K562 (cell line): ENCODE measurements around the gene MAPK4. TPM values are rescaled to one million over a fixed set of nuclear protein-coding genes. Genes with fewer than 3 reads are reported as not detected.
"Not testable (repeated sequence)": the region's sequence is repeated elsewhere in the genome, so short reads cannot be mapped to it uniquely, and the experiment has no call there.

Experiments
- ATAC-seq: fragments of 200-7000 bp; cut with Tn5 transposase; 3 replicates; pipeline ENCODE4 v1.9.1; 2020; ENCODE audit warnings: moderate library complexity
- BruUV-seq: library from RNA; stranded (reverse); fragments of 400-500 nt; replicated peaks from 2 replicates; lab custom pipeline; 2021; lab: Mats Ljungman, UMichigan
- CTCF ChIA-PET: fragments of 300-600 bp; formaldehyde crosslinking; extraction: SDS; loops from one replicate; lab custom pipeline; 2021; ENCODE audit warnings: low intra/inter-chr PET ratio; lab: Yijun Ruan, JAX
- POLR2A ChIA-PET: fragments of 300-600, 350-650 bp; sonication (Branson Sonifier 250); formaldehyde crosslinking; extraction: SDS; loops from one replicate; lab custom pipeline; 2021; ENCODE audit warnings: antibody characterized with exemption, inconsistent platforms; lab: Yijun Ruan, JAX
- DNase-seq, 4 experiments: peaks; one replicate each; pipeline versions ENCODE4 v3.0.0 to v3.0.0-alpha.2; 2011 to 2018; ENCODE audit warnings: low spot score in 3 of 4, mixed read lengths in 3 of 4; ENCODE audit errors: extremely low read depth in 1 of 4
- FAIRE-seq: peaks from 2 replicates; lab custom pipeline; 2011; peaks lifted over from hg19 to GRCh38; lab: Jason Lieb, UNC
- H2AFZ ChIP-seq: 2 replicates; pipeline ENCODE4 v1.6.0; 2011; ENCODE audit warnings: low read depth, low read length, control low read depth, inconsistent platforms
- H3K27ac ChIP-seq: fragments of 200-600 bp; 3 replicates; pipeline ENCODE4 v1.8.0; 2011; ENCODE audit warnings: low read depth, mild to moderate bottlenecking, control low read depth, inconsistent platforms, low read length, moderate library complexity, mixed read lengths; ENCODE audit errors: extremely low read depth
- H3K27me3 ChIP-seq, 2 experiments: fragments of 300-600 bp in 1 of 2; 2 replicates in 1 of 2; 3 replicates in 1 of 2; pipeline versions ENCODE4 v1.6.0 to v1.8.0; 2011; ENCODE audit warnings: inconsistent platforms in 2 of 2, low read length in 2 of 2, mild to moderate bottlenecking in 1 of 2, mixed read lengths in 1 of 2, moderate library complexity in 1 of 2; ENCODE audit not compliant: control insufficient read depth in 2 of 2, insufficient read depth in 2 of 2
- H3K36me3 ChIP-seq: fragments of 300-600 bp; 3 replicates; pipeline ENCODE4 v1.8.0; 2011; ENCODE audit warnings: mild to moderate bottlenecking, low read length, inconsistent platforms; ENCODE audit not compliant: control insufficient read depth, insufficient read depth
- H3K4me1 ChIP-seq, 2 experiments: fragments of 200-600 bp in 1 of 2; replicated peaks in 1 of 2; 2 replicates in 1 of 2; 3 replicates in 1 of 2; pipeline versions ENCODE4 v1.5.1 to v1.8.0; 2011; ENCODE audit warnings: inconsistent platforms in 2 of 2, low read length in 2 of 2, mild to moderate bottlenecking in 1 of 2, mixed read lengths in 1 of 2, moderate library complexity in 1 of 2; ENCODE audit not compliant: control insufficient read depth in 2 of 2, insufficient read depth in 2 of 2
- H3K4me2 ChIP-seq: 2 replicates; pipeline ENCODE4 v1.6.1; 2011; ENCODE audit warnings: low read length, control low read depth, inconsistent platforms, mixed read lengths; ENCODE audit not compliant: insufficient read depth
- H3K4me3 ChIP-seq: fragments of 200-600 bp; sonication (generic), shearing (Covaris generic); 2 replicates; pipeline ENCODE4 v1.5.1; 2016; ENCODE audit warnings: control low read depth, inconsistent platforms
- H3K79me2 ChIP-seq: fragments of 200-600 bp; 3 replicates; pipeline ENCODE4 v1.8.0; 2011; ENCODE audit warnings: low read length, inconsistent platforms; ENCODE audit not compliant: control insufficient read depth, insufficient read depth
- H3K9ac ChIP-seq, 2 experiments: 2 replicates each; pipeline versions ENCODE4 v1.6.0 to v1.6.1; 2011; ENCODE audit warnings: low read depth in 2 of 2, low read length in 2 of 2, control low read depth in 1 of 2, inconsistent platforms in 1 of 2, mild to moderate bottlenecking in 1 of 2, mixed read lengths in 1 of 2; ENCODE audit not compliant: insufficient read depth in 1 of 2
- H3K9me1 ChIP-seq: one replicate; pipeline ENCODE4 v1.6.0; 2011; ENCODE audit warnings: inconsistent platforms, mild to moderate bottlenecking, low read length, moderate library complexity; ENCODE audit not compliant: control insufficient read depth, insufficient read depth
- H3K9me3 ChIP-seq: replicated peaks from 2 replicates; pipeline ENCODE4 v1.5.1; 2011; ENCODE audit warnings: low read depth, low read length, inconsistent platforms; ENCODE audit not compliant: control insufficient read depth, insufficient read depth
- H4K20me1 ChIP-seq: replicated peaks from 2 replicates; pipeline ENCODE4 v1.6.1; 2011; ENCODE audit warnings: low read length, inconsistent platforms, mixed read lengths; ENCODE audit not compliant: control insufficient read depth, insufficient read depth
- ASH1L ChIP-seq: fragments of 450-650 bp; IDR thresholded peaks from 2 replicates; pipeline ENCODE4 v1.6.1; 2018; ENCODE audit warnings: borderline replicate concordance, mild to moderate bottlenecking, low read depth; ENCODE audit not compliant: partially characterized antibody
- CTBP1 ChIP-seq: fragments of 450-650 bp; IDR thresholded peaks from 2 replicates; pipeline ENCODE4 v1.6.1; 2016; ENCODE audit warnings: borderline replicate concordance
- HBP1 ChIP-seq: fragments of 450-650 bp; formaldehyde crosslinking; IDR thresholded peaks from 2 replicates; pipeline ENCODE4 v1.4.0; 2022; ENCODE audit warnings: missing genetic modification characterization
- MTA3 ChIP-seq: fragments of 450-650 bp; formaldehyde crosslinking; IDR thresholded peaks from 2 replicates; pipeline ENCODE4 v1.6.1; 2017; ENCODE audit warnings: mild to moderate bottlenecking, borderline replicate concordance
- SMARCB1 ChIP-seq: IDR thresholded peaks from 2 replicates; pipeline ENCODE4 v1.6.1; 2011; ENCODE audit warnings: improper control_type of control experiment, low read depth; ENCODE audit not compliant: insufficient read length
- ZFP1 ChIP-seq: fragments of 450-650 bp; formaldehyde crosslinking; IDR thresholded peaks from 2 replicates; pipeline ENCODE4 v1.4.0; 2020; ENCODE audit warnings: mild to moderate bottlenecking, mixed read lengths
- ZNF431 ChIP-seq: sonication (generic); formaldehyde crosslinking; IDR thresholded peaks from 2 replicates; pipeline ENCODE4 v1.8.0; 2022; ENCODE audit warnings: mild to moderate bottlenecking, missing genetic modification reagents
- WGBS: fragments of 100-300 bp; shearing (Covaris generic); methylation state at CpG from one replicate; pipeline ENCODE4 v1.1.6; 2016; ENCODE audit warnings: low coverage, mixed read lengths; ENCODE audit not compliant: insufficient coverage; ENCODE audit errors: missing lambda C conversion rate; 5-methylcytosine and 5-hydroxymethylcytosine counted together
- in situ Hi-C: fragments of 300-500 bp; cut with MboI; formaldehyde crosslinking; loops from 4 replicates; pipeline ENCODE4 v1.15.0; 2018; ENCODE audit warnings: inconsistent platforms, mixed read lengths
- intact Hi-C: fragments of 100-400 bp; cut with micrococcal nuclease; formaldehyde crosslinking; loops from 2 replicates; pipeline ENCODE4 v1.14.2; 2022
- polyA plus RNA-seq, 8 experiments: library from polyadenylated mRNA; depleted of rRNA in 4 of 8; stranded (reverse) in 5 of 8; unstranded in 3 of 8; fragments of >200 nt; fragmentation: Nextera tagmentation in 2 of 8; fragmentation: Illumina TruSeq in 1 of 8; extraction: Ambion mirVana in 2 of 8; extraction: Trizol in 1 of 8; gene quantifications; 2 replicates each; pipeline versions ENCODE4 v1.2.1 to v1.2.3, GENCODE V29; 2011 to 2014; ENCODE audit warnings: inconsistent platforms in 1 of 8, missing spikeins in 1 of 8
- total RNA-seq, 7 experiments: library from RNA; depleted of rRNA in 6 of 7; stranded (reverse); fragments of >200 nt in 6 of 7; fragmentation: Illumina TruSeq in 2 of 7; extraction: Trizol in 2 of 7; gene quantifications; 2 replicates each; pipeline versions ENCODE4 v1.2.1 to v1.2.3, GENCODE V29; 2011 to 2021; ENCODE audit warnings: low replicate concordance in 1 of 7

MAPK4 gene
- total and polyA plus RNA-seq, 9 of the 15 experiments (the other 6 are each of a cell fraction or from before 2014, with no cell fraction given), result not detected

GRCh38 chr18:50607378-50607926 lies 47.6 kb downstream of the MAPK4 start:
- no peak for DNase-seq
- H3K4me1 ChIP-seq, result no peaks in the 10 kb centered on the region
- no peak overlapping the region for H3K4me3 ChIP-seq
- no peak overlapping the region for H2AFZ ChIP-seq
- H3K9me1 ChIP-seq, result no peaks in the 10 kb centered on the region
- no peak overlapping the region for H3K27ac ChIP-seq
- no peak overlapping the region for H3K9ac ChIP-seq
- no peaks in the 10 kb centered on the region for H3K79me2 ChIP-seq
- ATAC-seq, result no peak
- intact Hi-C loops (no loop called here), in situ Hi-C loops (no loop called here)
- WGBS, result 0% methylated on average over 5 of the region's 5 CpGs
- no peak overlapping the region for H3K4me2 ChIP-seq
- H4K20me1 ChIP-seq, result no peaks in the 10 kb centered on the region
- no peaks in the 10 kb centered on the region for H3K9me3 ChIP-seq
- BruUV-seq, result no TSS peak
- POLR2A ChIA-PET, result no interaction called here
- no peaks in the 10 kb centered on the region for H3K27me3 ChIP-seq
- CTCF ChIA-PET, result no interaction called here
- FAIRE-seq, result no peak
- TF ChIP-seq SMARCB1 (no peak), MTA3 (no peak), ZNF431 (CRISPR knock-in tag) (no peak), ASH1L (no peak), ZFP1 (CRISPR knock-in tag) (no peak), HBP1 (CRISPR knock-in tag) (no peak), CTBP1 (no peak)
- H3K36me3 ChIP-seq, result no peaks in the 10 kb centered on the region

- H3K27ac ChIP-seq, DNase-seq, BruUV-seq, H4K20me1 ChIP-seq, H3K36me3 ChIP-seq, H3K79me2 ChIP-seq, CTCF ChIA-PET, H3K9me1 ChIP-seq, H3K4me2 ChIP-seq, in situ Hi-C loops, H3K4me1 ChIP-seq, H3K9ac ChIP-seq, FAIRE-seq, H3K27me3 ChIP-seq, H3K9me3 ChIP-seq, H2AFZ ChIP-seq, POLR2A ChIA-PET, H3K4me3 ChIP-seq, ATAC-seq, intact Hi-C loops: not testable (repeated sequence)
- WGBS, result 8% methylated on average over 16 of the region's 26 CpGs
These were observed 49.3 kb downstream of the MAPK4 start for GRCh38 chr18:50609171-50609570.
